22Rv1 (cell line): ENCODE measurements around the gene MT2A.

Source experiments
- ZFX ChIP-seq: fragments of 450-650 bp; IDR thresholded peaks from 2 replicates; pipeline ENCODE4 v1.6.1; 2017; ENCODE audit warnings: antibody characterized with exemption, borderline replicate concordance
- TF ChIP-seq, protein P1 (sequence below): fragments of 450-650 bp; IDR thresholded peaks from 2 replicates; pipeline ENCODE4 v1.5.1; 2017; ENCODE audit warnings: mild to moderate bottlenecking

DNA sequence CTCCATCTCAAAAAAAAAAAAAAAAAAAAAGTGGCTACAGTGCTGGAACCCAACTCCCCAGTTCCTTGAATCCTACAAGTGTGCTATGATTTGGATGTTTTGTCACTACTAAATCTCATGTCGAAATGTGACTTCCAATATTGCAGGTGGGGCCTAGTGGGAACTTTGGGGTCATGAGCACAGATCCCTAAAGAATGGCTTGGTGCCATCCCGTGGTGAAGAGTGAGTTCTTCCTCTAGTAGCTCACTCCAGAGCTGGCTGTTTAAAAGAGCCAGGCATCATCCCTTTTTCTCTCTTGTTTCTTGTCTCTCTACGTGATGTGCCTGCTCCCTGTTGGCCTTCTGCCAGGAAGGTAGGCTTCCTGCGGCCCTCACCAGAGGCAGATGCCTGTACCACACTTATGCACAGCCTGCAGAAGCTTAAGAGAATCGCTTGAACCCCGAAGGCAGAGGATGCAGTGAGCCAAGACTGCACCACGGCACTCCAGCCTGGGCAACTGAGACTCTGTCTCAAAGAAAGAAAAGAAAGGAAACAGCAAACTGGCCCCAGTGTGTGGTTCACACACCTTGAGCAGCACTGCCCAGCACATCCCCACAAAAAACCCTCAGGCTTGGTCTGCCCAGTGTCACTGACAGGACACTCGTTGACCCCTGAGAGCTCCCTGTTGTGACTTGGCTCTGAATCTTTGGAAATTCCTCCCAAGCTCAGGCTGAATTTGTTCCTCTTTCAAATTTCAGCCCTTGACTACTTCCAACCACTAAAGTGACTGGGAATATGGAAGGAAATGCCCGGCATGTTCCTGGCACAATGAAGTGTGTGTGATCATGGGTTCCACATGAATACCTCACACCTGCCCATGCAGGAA, 20.3 kb downstream of the MT2A start:
- TF ChIP-seq, protein P1, sequence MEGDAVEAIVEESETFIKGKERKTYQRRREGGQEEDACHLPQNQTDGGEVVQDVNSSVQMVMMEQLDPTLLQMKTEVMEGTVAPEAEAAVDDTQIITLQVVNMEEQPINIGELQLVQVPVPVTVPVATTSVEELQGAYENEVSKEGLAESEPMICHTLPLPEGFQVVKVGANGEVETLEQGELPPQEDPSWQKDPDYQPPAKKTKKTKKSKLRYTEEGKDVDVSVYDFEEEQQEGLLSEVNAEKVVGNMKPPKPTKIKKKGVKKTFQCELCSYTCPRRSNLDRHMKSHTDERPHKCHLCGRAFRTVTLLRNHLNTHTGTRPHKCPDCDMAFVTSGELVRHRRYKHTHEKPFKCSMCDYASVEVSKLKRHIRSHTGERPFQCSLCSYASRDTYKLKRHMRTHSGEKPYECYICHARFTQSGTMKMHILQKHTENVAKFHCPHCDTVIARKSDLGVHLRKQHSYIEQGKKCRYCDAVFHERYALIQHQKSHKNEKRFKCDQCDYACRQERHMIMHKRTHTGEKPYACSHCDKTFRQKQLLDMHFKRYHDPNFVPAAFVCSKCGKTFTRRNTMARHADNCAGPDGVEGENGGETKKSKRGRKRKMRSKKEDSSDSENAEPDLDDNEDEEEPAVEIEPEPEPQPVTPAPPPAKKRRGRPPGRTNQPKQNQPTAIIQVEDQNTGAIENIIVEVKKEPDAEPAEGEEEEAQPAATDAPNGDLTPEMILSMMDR = no peak
- no peak for TF ChIP-seq ZFX
